ENCODE results near the gene KCNJ14.
A peak's percentile ranks its signal among the peaks of the same experiment; 100 is the strongest.

The KCNJ14 gene

DNA sequence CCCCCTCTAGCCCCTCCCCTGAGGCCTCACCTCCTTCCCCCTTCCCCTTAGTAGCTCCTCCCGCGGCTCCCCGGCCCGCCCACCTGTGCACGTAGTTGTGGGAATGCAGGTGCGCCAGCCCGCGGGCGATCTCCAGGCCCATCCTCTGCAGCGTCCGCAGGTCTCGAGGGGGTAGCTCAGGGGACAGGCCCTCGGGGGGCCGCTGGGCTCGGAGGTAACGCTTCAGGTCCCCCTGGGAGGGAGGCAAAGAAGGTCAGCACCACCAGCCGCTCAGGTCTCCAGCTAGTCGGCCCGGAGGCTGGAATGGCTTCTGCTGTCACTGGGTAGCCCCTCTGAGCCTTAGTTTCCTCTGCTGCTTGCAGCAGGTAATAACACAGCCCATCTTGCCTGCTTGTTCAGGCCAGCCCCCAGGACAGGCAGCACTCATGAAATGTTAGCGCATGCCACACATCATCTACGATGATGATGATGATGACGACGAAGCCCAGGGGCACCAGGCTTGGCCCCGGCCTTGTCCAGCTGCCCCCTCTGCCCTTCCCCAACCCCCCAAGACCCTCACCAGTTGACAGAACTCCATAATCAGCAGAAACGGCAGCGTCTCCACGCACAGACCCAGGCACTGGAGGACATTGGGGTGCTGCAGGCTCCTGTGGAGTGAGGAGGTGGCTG, 47.1 kb downstream of the KCNJ14 start:
- DNase-seq (ENCODE audit: low spot score) = no peak
- FAIRE-seq = no peak

DNA sequence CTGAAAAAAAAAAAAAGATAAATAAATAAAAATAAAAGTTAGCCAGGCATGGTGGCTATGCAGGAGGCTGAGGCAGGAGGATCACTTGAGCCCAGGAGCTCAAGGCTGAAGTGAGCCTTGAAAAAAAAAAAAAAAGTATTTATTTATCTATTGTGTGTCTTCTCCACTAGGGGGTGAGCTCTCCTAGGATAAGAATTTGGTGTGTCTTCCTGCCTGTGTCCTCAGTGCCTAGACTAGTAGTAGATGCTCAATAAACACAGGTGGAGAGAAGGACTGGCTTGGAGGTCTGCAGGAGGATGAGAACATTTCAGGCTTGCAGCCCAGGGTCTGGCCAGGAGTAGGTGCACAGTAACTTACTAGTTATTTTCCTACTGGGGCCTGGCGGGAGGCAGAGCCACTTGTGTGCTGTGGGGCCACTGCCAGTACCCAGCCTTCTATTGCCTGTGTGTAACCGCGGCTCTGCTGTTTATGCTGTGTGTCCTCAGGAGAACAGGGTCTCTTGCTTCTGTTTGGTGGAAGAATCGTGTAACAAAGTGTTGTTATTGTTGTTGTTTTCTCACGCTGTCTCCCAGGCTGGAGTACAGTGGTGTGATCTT, 50.9 kb downstream of the KCNJ14 start:
- FAIRE-seq (no peak), DNase-seq (ENCODE audit: low spot score) (peak; percentile 68)

DNA sequence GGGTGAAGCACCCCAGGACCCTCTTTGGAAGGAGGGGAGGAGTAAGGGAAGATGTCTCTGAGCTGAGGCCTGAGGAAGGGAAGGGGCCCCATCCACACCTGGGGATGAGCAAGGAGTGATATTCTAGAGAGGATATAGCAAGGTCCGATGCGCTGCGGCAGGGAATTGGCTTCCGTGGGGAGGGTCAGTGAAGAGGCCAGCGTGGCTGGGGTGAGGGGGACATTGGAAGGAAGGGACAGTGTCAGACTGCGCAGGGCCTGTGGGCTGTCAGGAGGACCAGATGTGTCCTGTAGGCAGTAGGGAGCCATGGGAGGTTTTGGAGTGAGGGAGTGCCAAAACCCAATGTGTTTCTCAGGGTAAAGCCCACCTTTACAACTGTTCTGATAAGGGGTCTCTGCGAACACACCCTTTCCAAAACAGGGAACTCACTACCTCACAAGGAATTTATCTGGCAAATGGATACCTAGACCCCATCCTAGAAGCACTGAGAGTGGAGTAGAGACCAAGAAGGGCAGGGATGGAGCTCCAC, 52.6 kb downstream of the KCNJ14 start:
- no peak for DNase-seq (ENCODE audit: low spot score)
- no peak for FAIRE-seq

- DNase-seq (ENCODE audit: low spot score) (no peak), FAIRE-seq (no peak)
Observed at GRCh38 chr19:48508729-48509411, 53.5 kb downstream of the KCNJ14 start.

DNA sequence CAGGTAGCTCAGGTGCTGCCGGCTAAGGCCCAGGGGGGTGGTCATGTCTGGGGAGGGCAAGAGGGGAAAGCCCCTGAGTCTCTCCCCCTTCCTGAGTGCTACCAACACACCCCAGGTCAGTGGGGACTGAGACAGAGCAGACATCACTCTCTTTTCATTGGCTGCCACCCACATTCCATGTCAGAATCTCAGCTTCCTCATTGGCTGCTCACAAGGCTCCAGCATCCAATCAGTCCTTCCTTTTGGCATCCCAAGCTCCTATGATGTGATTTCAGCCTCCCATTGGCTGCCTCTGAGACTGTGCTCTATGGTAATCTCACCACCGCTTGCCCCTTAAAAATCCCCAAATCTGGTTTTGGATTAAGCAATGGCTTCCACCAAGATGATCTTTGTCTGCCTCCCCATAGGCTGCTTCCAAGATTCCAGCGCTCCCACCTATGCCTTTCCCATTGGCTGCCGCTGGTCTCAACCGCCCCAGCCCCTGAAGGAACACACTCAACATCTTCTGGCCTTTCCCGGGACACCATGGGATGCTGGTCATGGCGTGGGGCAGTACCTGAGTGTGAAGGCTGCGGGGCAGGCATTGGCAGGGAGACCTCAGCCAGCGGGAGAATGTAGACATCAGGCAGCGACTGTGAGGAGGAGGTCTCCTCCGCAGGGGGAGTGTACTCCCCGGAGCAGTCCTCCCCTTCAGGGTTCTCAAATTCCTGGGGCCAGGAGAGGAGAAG, 54.3 kb downstream of the KCNJ14 start:
- no peak for FAIRE-seq
- no peak for DNase-seq (ENCODE audit: low spot score)

DNA sequence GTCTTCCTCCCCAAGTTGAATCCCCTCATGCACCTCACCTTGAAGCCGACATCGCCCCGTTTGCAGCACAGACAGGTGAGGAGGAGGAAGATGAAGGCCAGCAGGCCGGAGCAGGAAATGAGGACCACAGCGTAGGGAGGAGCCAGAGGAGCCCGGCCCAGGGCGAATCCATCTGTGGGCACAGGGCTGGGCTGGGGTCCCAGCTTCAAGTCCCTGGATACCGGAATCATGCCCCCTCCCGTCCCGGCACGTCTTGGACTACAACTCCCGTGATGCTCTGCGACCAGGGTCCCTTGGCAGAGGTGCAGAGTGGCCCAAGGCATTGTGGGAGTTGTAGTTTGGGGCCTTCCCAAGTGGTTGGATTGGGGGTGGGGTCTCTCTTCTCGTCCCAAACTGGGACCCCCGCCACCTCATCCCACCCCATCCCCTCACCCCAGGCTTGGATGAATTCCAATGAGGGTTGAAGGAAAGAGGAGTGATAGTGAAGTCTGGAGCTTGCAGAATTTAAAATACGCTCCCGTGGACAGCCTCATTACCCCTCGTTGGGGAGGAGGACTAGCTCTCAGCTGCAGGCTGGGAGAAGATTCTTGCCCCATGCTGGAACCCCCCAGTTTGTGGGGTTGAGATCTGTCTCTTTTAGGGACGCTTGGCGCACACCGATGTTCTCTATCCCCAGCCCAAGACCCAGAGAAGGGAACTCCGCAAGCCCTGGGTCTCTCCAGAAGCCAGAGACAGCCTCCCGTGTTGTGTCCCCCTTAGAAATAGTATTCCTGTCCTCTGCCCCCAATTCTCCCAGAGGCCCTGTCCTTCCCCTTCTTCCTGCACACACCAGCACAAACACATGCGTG, 55.3 kb downstream of the KCNJ14 start:
- FAIRE-seq (no peak), DNase-seq (ENCODE audit: low spot score) (no peak)

GRCh38 chr19:48511321-48511731, 56.0 kb downstream of the KCNJ14 start:
- FAIRE-seq = no peak
- DNase-seq (ENCODE audit: low spot score) = no peak

DNA sequence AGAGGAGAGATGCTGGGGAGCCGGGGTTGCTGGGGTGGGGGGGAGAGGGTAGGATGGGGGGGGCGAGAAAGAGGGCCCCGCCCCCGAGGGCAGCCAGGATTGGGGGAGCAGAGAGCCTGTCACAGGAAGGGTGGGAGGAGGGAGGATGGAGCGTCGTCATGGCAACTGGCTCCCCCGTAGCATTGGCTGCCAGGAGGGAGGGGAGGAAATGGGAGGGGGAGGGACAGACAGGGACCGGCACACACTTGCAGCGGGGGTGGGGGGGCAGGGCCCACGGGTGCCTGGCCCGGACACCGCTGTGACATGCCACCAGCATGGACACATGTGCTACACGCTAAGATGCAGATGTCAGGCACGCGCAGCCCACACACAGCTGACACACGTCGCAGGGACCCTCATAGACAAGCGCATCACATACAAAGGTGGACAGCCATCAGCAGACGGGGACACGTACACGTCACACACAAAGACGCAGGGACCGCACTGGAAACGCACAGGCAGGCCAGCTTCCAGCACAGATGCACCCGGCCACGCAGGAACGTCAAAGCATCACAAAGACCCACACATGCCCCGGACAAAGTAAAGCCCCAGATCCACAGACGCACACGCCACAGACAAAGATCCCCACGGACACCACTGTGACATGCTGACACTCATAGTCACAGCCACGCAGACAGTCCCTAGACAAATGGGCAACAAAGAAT, 56.6 kb downstream of the KCNJ14 start, which contains the start of gene LMTK3:
Gene LMTK3 (minus strand): TSS at position 36 of the 704 bp plus-strand sequence. CDS start 259 bp downstream, outside the sequence.
- DNase-seq (ENCODE audit: low spot score) (no peak), FAIRE-seq (no peak)

DNA sequence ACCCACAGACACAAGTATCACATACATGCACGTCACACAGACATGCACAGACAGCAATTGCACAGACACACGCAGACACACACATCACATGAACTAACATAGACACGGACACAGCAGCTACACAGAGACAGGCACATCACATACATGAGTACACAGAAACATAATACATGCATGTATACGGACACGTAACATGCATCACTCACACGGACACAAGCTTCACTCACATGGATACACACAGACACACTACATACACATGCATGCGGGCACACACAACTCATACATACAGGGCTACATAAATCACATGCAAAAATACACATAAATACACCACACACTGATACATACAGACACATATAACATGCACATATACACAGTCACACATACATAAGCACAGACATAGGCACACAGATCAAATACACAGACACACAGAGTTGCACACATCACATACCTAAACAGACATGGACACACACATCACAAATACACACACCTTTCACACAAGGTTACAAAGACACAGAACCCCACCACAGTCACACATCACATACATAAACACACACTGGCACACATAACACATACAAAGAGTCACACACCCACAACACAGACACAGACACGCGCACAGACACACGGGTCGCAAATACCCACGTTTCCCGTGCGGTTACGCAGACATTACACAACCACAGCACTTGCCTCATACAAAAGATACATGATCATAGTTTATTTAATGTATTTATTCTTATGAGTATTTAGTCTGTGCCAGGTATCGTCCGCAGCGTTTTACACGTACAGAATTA, 57.3 kb downstream of the KCNJ14 start:
- DNase-seq (ENCODE audit: low spot score) (no peak), FAIRE-seq (no peak)

DNA sequence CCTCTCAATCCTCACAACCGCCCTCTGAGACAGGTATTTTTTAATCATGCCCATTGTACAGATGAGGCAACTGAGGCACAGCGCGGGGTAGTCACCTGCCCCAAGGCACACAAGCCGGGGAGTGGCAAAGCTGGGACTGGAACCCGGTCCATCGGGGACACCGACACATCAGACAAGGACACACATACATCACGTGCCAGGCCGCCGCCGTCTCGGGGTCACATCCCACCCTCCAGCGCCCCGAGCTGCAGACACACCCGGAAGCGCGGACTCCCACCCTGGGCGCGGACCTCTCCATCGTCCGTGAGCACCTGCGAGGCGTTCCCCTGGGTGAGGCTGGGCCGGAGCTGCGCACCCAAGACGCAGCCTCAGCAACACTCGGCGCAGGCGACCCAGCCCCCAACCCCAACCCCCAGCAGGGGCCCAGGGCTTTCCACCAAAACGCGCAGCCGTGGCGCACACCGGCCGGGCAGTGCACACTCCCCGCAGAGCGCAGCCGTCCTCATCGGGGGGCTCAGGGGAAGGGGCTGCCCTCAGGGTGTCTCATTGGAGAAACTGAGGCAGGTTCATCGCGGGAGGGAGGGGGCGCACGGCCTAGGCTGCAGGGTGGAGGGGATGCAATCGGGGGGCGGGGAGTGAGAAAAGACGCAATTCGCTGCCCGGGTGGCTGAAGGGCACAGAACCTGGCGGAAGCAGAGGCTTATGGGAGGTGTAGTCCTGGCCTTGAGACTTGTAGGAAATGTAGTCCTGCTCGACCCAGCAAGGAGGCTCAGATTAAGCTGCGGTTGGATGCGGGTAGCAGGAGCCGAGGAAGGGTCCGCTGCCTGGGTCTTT, 58.1 kb downstream of the KCNJ14 start:
- DNase-seq (ENCODE audit: low spot score) = no peak
- FAIRE-seq = no peak

DNA sequence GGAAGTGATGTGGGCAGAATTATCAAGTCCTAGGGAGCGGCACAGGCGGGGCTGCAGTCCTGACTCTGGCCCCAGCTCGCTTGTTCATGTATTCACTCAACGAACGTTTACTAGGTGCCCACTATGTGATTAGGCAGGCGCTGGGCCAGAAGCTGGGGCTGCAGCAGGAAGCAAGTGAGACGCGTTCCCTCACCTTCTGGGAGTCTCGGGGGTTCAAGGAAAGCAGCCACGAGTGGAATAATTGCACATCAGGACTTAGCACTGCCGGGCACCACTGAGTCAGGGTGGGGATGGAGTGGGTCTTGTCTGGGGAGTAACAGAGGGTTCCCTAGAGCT, 58.7 kb downstream of the KCNJ14 start:
- DNase-seq (ENCODE audit: low spot score) (no peak), FAIRE-seq (no peak)

DNA sequence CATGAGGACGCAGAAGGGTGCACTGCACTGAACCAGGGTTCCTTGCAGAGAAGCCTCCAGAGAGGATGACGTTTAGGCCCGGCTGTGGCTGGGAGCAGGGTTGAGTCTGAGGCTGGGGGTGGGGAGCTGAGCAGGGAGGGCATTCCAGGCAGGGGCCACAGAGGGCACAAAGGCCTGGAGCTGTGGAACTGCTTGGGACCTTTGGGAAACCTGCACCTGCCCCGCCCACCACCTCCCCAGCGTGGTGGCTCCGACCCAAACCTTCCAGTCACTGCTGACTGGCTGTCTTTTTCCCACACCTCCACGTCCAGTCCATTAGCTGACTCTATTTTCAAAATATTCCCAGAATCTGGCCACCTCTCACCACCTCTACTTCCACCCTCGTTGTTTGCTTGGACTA, 61.2 kb downstream of the KCNJ14 start:
- FAIRE-seq = no peak
- DNase-seq (ENCODE audit: low spot score) = no peak

Measured in RCC 7860 (cell line).